GM18517 (cell line): ENCODE measurements around the gene SPATA19.

Experiments used
- ATAC-seq: cut with Tn5 transposase; IDR thresholded peaks from one replicate; pipeline ENCODE4 v1.9.1; 2021; ENCODE audit warnings: mild to moderate bottlenecking, moderate library complexity; ENCODE audit not compliant: unreplicated experiment

Gene SPATA19

GRCh38 chr11:133835593-133836548, 9.4 kb downstream of the SPATA19 start:
- ATAC-seq: peak; percentile 20

GRCh38 chr11:133834682-133835592, 10.4 kb downstream of the SPATA19 start:
- peak; percentile 84 for ATAC-seq

GRCh38 chr11:133833898-133834681, 11.2 kb downstream of the SPATA19 start:
- no peak for ATAC-seq

GRCh38 chr11:133832991-133833897, 12.1 kb downstream of the SPATA19 start:
- no peak for ATAC-seq

GRCh38 chr11:133832096-133832990, 13.0 kb downstream of the SPATA19 start:
- no peak for ATAC-seq

GRCh38 chr11:133830931-133831907, 14.1 kb downstream of the SPATA19 start:
- no peak for ATAC-seq

- ATAC-seq: no peak
Observed at GRCh38 chr11:133829566-133829965, 15.7 kb downstream of the SPATA19 start.

GRCh38 chr11:133828871-133829270, 16.4 kb downstream of the SPATA19 start:
- no peak for ATAC-seq

GRCh38 chr11:133827556-133827955, 17.8 kb downstream of the SPATA19 start:
- no peak for ATAC-seq

- no peak for ATAC-seq
Observed at GRCh38 chr11:133826866-133827265, 18.4 kb downstream of the SPATA19 start.

GRCh38 chr11:133825666-133826065, 19.6 kb downstream of the SPATA19 start:
- ATAC-seq: no peak

GRCh38 chr11:133825156-133825555, 20.2 kb downstream of the SPATA19 start:
- no peak for ATAC-seq

- ATAC-seq: no peak
Observed at GRCh38 chr11:133824593-133824992, 20.7 kb downstream of the SPATA19 start.

GRCh38 chr11:133823614-133824013, 21.7 kb downstream of the SPATA19 start:
- no peak for ATAC-seq

- no peak for ATAC-seq
Observed at GRCh38 chr11:133823211-133823610, 22.1 kb downstream of the SPATA19 start.

GRCh38 chr11:133821776-133822175, 23.5 kb downstream of the SPATA19 start:
- ATAC-seq: no peak

- no peak for ATAC-seq
Observed at GRCh38 chr11:133819746-133820315, 25.5 kb downstream of the SPATA19 start.
